HG02840 (cell line): ENCODE results near the gene RBM45.
"Not testable (repeated sequence)": the region's sequence is repeated elsewhere in the genome, so short reads cannot be mapped to it uniquely, and the experiment has no call there.

Source experiments
- ATAC-seq: cut with Tn5 transposase; IDR thresholded peaks from one replicate; pipeline ENCODE4 v1.9.1; 2021; ENCODE audit warnings: mild to moderate bottlenecking, moderate library complexity, moderate number of reproducible peaks; ENCODE audit not compliant: unreplicated experiment, low FRiP score

The RBM45 gene

GRCh38 chr2:178105566-178105965, 6.7 kb upstream of the RBM45 start:
- no peak for ATAC-seq

DNA sequence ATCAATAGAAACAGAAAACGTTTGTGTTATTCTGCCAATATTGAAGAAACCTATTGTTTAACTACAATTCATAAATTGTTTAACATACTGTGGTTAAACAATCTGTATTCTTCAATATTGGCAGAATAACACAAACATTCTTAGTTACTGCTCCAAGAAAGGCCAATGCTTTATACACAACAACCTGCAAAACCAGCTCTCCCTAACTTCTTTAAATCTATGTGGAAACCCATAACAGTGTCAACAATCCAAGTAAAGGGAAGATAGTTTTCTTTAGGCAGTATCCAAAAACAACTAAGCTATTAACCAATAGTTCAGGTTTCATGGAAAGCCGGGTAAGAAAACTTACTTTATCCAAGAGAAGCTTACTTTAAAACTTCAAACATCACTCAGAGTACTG, 6.2 kb upstream of the RBM45 start:
- no peak for ATAC-seq

GRCh38 chr2:178108176-178108575, 4.1 kb upstream of the RBM45 start:
- ATAC-seq: no peak

DNA sequence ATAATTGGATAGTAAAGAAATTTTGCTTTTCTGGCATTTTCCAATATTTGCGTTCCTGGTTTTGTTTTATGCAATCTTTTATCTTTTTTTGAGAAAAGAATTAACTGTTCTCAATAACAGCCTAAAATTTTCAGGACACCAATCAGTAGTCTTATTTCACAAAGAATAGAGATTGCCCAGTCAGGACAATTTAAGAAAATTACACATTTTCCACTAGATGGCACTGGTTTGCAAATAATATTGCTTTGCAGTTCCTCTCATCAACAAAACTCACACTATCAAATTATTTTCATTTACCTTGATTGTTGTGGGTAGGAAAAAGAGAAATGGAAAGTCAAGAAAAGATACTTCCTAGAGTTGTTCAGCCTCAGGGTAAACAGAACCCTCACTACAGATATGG, 2.4 kb upstream of the RBM45 start:
- ATAC-seq: no peak

- ATAC-seq: no peak
Measured at GRCh38 chr2:178110681-178111080, 1.6 kb upstream of the RBM45 start.

DNA sequence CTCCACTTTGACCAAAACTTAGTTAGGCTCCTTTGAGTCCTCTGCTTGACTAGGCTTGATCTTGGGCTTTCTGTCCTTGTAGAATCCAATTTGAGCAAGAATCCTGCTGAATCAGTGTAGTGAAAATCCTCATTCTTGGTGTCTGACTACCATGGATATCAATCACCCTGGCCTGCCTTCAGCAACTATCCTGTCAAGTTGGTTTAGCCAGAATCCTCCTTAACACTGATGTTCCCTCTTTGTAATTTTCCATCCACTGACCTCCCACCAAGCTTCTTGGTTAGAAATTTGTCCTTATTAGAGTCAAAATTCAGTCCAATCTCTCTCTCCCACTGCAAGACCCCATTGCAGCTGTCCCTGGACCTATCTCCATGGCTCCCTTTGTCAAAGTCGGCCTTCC, 494 bp upstream of the RBM45 start:
- no peak for ATAC-seq

GRCh38 chr2:178114462-178114861, 2.2 kb downstream of the RBM45 start:
- peak; percentile 31 for ATAC-seq

DNA sequence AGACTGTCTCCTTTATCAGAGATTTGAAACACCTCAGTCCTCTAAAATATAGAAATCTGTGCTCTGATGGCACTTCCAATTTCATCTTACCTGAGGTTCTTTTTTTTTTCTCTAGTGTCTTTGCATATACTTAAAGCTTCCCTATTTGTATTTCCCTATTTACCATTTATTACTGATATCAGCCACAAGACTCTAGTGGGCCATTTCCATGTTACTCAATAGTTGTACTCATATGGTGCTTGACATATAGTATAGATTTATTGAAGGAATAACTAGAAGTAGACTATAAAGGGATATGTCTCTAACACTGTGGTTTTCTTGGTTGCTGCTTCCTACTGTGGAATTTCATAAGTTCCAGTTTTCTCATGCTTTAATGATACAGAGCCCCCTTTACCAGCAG, 3.0 kb downstream of the RBM45 start:
- ATAC-seq: no peak

DNA sequence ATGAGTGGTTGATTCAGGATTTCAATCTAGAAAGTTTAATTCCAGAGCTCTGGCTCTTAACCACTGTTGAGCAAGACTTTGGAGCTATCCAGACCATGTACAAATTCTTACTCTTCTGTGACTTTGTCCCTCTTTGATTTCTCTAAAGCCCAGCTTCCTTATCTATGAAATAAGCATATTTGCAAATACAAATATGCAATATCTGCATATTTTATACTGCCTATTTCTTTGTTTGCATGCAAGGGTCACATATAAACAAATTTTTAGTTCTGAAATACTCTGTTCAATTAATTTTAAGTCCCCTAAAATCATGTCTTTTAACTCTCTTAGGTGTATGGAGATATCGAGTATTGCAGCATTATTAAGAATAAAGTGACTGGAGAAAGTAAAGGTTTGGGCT, 5.5 kb downstream of the RBM45 start:
- ATAC-seq: no peak

GRCh38 chr2:178119179-178119922, 7.1 kb downstream of the RBM45 start:
- ATAC-seq: no peak

- ATAC-seq: no peak
Measured at GRCh38 chr2:178123163-178123562, 10.9 kb downstream of the RBM45 start.

DNA sequence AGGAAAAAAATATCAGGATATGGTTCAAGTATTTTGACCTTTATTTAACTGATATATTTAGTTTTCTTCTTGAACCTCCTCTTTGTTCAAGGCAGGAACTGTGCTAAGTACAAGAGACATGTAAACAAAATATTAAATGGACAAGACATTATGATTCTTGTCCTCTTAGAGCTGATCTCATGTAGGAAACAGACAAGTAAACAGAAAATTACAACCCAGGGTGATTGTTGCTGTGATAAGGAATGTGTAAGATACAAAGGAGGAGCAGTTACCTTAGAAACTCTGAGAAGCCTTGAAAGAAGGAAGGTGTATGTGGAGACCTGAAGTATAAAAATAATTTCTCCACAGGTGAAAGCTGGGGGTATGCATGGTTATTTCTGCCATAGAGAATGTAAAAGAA, 12.9 kb downstream of the RBM45 start:
- ATAC-seq: no peak

DNA sequence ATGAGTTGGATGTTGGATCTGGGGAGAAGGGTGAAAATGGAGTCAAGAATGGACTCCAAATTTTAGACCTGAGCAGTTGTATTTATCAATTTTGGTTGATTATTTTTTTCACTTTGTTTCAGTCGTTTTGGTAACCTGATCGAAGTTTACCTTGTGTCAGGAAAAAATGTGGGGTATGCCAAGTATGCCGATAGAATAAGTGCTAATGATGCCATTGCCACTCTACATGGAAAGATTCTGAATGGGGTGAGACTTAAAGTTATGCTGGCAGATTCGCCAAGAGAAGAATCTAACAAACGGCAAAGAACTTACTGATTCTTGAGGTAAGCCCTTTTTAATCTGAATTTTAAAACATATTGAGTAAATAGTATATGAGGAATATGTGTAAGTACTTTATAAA, 13.6 kb downstream of the RBM45 start:
- no peak for ATAC-seq

DNA sequence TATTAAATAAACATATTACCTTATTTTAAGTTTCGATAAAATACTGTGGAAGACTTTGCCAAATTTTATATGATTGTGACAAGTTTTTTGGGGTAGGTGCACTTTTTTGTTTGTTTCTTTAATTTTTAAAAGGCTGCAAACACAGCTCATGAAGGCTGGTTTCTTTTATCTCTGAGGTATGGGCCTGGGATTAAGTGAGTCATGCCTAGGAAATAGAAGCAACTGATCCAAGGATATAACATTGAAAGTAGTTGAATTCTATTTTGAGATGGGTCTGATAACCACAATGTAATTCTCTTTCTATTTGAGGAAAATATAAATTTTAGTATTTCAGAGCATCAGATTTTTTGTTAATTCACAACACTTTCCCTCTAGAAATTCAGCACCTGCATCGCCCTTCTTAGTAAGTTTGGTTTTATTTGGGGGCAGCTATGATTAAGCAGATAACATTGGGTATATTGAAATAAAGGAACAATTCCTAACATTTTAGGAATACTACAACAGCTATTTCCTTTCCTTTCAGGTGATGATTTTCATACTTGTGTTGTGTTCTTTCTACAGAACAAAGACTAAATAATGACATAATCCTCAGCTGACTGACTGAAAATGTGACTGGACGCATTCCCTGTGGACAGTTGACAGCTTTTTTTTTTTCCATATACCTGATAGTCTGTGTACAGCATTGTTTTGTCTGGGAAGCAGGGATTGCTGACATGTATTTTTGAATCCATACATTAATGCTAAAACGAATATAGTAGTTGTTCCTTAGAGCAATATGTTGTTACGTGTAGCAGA, 16.8 kb downstream of the RBM45 start:
- no peak for ATAC-seq

DNA sequence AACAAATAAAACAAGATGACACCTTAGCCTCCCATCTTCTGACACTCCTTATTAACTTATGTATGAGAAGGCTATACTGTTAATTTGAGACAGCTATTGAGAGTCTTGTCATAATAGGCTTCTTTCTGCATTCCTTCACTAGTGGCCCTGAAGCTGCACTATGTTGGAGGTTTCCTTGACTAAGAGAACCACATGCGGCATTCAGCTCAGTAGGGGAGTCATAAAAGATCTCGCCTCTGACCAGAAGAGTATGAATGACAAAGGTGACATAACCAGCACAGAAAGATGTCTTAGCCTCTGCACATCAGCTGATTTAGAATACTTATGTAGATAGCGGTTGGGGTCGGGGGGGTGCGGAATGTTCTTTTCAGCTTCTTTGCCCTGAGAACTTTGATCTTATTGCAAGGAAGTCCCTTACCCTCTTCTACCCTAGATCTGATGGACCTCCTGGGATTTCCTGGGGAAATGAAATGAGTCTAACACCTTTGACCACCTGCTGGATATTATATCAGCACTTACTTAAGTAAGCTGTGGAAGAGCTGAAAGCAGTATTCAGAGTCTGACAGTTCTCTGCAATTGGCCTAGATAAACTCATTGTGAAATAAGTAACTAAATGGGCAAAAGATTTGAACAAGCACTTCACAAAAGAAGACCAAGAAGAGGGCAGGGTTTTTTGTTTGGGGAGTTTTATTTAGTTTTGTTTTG, 24.2 kb downstream of the RBM45 start:
- ATAC-seq: no peak

DNA sequence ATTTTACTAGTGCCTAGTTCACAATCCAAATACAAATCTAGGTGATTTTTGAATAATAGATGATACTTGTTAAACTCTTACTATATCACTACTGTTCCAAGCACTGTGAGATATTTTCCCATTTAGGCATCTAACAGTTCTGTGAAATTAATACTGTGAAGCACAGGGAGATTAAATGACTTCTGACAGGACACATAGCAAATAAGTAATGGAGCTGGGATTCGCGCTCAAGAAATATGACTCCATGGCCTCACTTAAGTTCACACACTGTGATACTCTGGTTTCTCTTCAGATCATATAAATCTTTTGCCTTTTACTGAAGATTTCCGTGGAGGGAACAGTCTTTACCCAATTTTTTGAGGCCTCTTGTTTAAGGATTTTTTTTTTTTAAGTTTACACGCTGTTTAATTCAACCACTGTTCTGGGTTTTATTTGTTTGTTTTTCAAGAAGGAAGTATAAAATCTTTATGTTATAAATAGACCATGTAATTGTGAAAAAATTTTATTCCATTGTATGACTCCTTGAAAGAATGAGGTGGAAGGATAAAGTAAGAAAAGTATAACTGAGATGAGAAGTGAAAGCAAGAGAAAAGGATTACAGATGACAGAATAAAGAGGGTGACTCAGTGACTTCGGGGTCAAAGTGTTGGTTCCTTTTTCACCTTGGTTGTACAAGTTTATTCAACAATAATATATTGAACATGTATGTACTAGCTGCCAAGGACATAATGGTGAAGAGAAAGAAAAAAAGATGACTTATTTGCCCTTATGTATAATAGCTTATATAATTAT, 30.2 kb downstream of the RBM45 start:
- no peak for ATAC-seq

DNA sequence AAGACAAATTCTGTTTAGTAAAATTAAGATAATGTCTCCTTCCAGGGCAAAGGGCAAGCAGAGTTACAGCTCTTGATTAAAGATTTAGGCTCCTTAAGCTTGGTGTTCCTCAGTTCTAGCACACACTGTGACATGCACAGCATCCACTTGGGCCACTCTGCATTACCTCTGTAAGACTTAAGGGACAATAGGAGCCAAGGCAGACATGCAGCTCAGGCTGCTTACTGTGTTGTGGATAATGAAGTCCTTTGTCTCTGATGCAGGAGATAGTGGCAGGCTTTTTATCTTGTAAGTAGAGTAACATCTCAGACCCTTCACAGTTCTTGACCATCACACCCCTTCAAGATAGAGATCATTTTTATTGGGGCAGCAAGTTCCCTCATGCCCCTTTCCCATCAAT, 31.2 kb downstream of the RBM45 start:
- no peak for ATAC-seq

- ATAC-seq: no peak
Measured at GRCh38 chr2:178152033-178152432, 39.8 kb downstream of the RBM45 start.

DNA sequence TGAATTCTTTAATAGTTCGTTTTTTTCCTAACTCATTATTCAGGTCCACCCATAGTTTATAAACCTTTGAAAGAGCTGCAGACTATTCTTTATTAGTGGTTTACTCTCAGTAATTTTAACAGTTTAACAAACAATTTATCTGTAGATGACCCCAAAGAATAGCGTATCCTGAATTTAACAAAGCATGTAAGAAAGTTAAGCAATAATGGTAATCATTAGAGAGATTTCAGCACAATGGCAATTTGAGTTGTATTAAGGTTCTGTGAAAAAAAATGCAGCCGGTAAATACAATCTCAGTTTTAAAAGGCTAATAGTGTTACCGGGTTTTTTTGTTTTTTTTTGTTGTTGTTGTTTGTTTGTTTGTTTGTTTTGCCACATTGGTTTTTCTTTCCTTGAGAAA, 40.3 kb downstream of the RBM45 start:
- ATAC-seq: no peak

DNA sequence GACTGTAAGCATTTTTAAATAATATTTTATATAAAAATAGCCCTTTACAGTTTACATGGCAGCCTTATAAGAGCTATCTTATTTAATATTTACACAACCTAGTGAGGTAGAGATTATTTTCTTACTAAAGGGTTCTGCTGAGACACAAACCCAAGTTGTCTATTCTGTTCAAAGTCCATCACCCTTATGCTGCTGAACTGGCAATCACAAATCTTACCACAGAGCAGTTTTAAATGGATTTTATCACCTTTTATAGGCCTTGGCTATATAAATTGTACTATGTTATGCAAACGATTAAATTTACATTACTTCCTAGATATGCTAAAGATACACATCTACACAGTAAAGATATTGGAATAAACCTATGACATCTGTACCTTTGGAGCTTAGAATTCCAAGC, 40.7 kb downstream of the RBM45 start:
- no peak for ATAC-seq

DNA sequence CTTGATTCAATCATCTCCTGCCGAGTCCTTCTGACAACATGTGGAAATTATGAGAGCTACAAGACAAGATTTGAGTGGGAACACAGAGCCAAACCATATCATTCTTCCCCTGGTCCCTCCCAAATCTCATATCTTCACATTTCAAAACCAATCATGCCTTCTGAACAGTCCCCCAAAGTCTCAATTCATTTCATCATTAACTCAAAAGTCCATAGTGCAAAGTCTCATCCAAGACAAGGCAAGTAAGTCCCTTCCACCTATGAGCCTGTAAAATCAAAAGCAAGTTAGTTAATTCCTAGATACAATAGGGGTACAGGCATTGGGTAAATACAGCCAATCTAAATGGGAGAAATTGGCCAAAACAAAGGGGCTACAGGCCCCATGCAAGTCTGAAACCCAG, 41.6 kb downstream of the RBM45 start:
- ATAC-seq: not testable (repeated sequence)
